Measurements from ENCODE around the gene GTPBP10. TPM values are rescaled to one million over a fixed set of nuclear protein-coding genes. Genes with fewer than 3 reads are reported as not detected.

The GTPBP10 gene
- total and polyA plus RNA-seq, 2 of the 13 experiments (the other 11 are each of a cell fraction or from before 2014, with no cell fraction given), result 13.3 to 38.7 TPM

DNA sequence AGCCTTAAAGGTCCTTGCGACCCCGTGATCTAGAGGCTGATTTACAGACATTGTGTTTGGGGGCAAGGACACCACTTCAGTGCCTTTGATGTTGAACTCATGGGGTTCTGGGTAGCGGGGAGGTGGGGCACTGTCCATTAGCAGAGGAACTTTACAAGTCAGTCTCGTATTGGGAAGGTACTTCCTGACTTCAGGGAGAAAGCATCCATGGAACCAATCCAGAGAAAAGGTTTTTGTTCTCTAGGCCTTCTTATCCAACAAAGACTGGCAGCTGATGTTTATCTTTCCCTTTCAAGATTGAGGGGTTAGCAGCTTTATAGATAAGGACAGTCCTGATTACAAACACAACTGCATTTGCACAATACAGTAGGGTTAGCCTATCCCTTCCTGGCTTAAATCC is 2.8 kb downstream of the GTPBP10 start (continued):
- TF ChIP-seq, protein P1, sequence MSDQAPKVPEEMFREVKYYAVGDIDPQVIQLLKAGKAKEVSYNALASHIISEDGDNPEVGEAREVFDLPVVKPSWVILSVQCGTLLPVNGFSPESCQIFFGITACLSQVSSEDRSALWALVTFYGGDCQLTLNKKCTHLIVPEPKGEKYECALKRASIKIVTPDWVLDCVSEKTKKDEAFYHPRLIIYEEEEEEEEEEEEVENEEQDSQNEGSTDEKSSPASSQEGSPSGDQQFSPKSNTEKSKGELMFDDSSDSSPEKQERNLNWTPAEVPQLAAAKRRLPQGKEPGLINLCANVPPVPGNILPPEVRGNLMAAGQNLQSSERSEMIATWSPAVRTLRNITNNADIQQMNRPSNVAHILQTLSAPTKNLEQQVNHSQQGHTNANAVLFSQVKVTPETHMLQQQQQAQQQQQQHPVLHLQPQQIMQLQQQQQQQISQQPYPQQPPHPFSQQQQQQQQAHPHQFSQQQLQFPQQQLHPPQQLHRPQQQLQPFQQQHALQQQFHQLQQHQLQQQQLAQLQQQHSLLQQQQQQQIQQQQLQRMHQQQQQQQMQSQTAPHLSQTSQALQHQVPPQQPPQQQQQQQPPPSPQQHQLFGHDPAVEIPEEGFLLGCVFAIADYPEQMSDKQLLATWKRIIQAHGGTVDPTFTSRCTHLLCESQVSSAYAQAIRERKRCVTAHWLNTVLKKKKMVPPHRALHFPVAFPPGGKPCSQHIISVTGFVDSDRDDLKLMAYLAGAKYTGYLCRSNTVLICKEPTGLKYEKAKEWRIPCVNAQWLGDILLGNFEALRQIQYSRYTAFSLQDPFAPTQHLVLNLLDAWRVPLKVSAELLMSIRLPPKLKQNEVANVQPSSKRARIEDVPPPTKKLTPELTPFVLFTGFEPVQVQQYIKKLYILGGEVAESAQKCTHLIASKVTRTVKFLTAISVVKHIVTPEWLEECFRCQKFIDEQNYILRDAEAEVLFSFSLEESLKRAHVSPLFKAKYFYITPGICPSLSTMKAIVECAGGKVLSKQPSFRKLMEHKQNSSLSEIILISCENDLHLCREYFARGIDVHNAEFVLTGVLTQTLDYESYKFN (CRISPR knock-in tag; conservative IDR thresholded peaks at IDR 0.05), result peak; percentile 42
- TF ChIP-seq ONECUT2 (CRISPR knock-in tag; IDR thresholded peaks at IDR 0.05) (no peak), CREM (IDR thresholded peaks at IDR 0.05) (peak; percentile 23; the same call in 1 of the 2 replicates), CREM (CRISPR knock-in tag; IDR thresholded peaks at IDR 0.05) (no peak), ZNF441 (CRISPR knock-in tag; IDR thresholded peaks at IDR 0.05; ENCODE audit: borderline replicate concordance) (no peak), EED (CRISPR knock-in tag; IDR thresholded peaks at IDR 0.05) (no peak), NCOA2 (CRISPR knock-in tag; IDR thresholded peaks at IDR 0.05) (peak; percentile 58; the same call in 1 of the 2 replicates), SIX1 (CRISPR knock-in tag; IDR thresholded peaks at IDR 0.05; ENCODE audit: borderline replicate concordance) (no peak), BCL6 (CRISPR knock-in tag; IDR thresholded peaks at IDR 0.05) (peak; percentile 8; the same call in 1 of the 2 replicates), ZNF878 (CRISPR knock-in tag; IDR thresholded peaks at IDR 0.05) (no peak), ZNF33B (CRISPR knock-in tag; IDR thresholded peaks at IDR 0.05) (no peak), NR2F6 (IDR thresholded peaks at IDR 0.05) (0 out of 2 replicates have a peak, but pooled peaks have one; percentile 28), NR2F6 (CRISPR knock-in tag; IDR thresholded peaks at IDR 0.05) (no peak), MBD4 (IDR thresholded peaks at IDR 0.05; ENCODE audit: borderline replicate concordance, low read length) (no peak), FOXP1 (IDR thresholded peaks at IDR 0.05) (no peak), FOXP1 (CRISPR knock-in tag; IDR thresholded peaks at IDR 0.05) (0 out of 2 replicates have a peak, but pooled peaks have one; percentile 37)
- TF ChIP-seq, protein P2, sequence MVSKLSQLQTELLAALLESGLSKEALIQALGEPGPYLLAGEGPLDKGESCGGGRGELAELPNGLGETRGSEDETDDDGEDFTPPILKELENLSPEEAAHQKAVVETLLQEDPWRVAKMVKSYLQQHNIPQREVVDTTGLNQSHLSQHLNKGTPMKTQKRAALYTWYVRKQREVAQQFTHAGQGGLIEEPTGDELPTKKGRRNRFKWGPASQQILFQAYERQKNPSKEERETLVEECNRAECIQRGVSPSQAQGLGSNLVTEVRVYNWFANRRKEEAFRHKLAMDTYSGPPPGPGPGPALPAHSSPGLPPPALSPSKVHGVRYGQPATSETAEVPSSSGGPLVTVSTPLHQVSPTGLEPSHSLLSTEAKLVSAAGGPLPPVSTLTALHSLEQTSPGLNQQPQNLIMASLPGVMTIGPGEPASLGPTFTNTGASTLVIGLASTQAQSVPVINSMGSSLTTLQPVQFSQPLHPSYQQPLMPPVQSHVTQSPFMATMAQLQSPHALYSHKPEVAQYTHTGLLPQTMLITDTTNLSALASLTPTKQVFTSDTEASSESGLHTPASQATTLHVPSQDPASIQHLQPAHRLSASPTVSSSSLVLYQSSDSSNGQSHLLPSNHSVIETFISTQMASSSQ (IDR thresholded peaks at IDR 0.05; ENCODE audit: low read depth), result no peak
- TF ChIP-seq, protein P2 (CRISPR knock-in tag; IDR thresholded peaks at IDR 0.05; ENCODE audit: borderline replicate concordance), result 0 out of 2 replicates have a peak, but pooled peaks have one; percentile 53
- TF ChIP-seq, protein P3, sequence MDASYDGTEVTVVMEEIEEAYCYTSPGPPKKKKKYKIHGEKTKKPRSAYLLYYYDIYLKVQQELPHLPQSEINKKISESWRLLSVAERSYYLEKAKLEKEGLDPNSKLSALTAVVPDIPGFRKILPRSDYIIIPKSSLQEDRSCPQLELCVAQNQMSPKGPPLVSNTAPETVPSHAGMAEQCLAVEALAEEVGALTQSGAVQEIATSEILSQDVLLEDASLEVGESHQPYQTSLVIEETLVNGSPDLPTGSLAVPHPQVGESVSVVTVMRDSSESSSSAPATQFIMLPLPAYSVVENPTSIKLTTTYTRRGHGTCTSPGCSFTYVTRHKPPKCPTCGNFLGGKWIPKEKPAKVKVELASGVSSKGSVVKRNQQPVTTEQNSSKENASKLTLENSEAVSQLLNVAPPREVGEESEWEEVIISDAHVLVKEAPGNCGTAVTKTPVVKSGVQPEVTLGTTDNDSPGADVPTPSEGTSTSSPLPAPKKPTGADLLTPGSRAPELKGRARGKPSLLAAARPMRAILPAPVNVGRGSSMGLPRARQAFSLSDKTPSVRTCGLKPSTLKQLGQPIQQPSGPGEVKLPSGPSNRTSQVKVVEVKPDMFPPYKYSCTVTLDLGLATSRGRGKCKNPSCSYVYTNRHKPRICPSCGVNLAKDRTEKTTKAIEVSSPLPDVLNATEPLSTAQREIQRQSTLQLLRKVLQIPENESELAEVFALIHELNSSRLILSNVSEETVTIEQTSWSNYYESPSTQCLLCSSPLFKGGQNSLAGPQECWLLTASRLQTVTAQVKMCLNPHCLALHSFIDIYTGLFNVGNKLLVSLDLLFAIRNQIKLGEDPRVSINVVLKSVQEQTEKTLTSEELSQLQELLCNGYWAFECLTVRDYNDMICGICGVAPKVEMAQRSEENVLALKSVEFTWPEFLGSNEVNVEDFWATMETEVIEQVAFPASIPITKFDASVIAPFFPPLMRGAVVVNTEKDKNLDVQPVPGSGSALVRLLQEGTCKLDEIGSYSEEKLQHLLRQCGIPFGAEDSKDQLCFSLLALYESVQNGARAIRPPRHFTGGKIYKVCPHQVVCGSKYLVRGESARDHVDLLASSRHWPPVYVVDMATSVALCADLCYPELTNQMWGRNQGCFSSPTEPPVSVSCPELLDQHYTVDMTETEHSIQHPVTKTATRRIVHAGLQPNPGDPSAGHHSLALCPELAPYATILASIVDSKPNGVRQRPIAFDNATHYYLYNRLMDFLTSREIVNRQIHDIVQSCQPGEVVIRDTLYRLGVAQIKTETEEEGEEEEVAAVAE (CRISPR knock-in tag; IDR thresholded peaks at IDR 0.05; ENCODE audit: borderline replicate concordance), result 0 out of 2 replicates have a peak, but pooled peaks have one; percentile 25
- TF ChIP-seq, protein P4, sequence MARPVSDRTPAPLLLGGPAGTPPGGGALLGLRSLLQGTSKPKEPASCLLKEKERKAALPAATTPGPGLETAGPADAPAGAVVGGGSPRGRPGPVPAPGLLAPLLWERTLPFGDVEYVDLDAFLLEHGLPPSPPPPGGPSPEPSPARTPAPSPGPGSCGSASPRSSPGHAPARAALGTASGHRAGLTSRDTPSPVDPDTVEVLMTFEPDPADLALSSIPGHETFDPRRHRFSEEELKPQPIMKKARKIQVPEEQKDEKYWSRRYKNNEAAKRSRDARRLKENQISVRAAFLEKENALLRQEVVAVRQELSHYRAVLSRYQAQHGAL (CRISPR knock-in tag; IDR thresholded peaks at IDR 0.05; ENCODE audit: not compliant biosample characterization), result no peak
